ENCODE results near the gene ZNF446. TPM values are rescaled to one million over a fixed set of nuclear protein-coding genes. Genes with fewer than 3 reads are reported as not detected.

The ZNF446 gene
- total and polyA plus RNA-seq, 9 of the 15 experiments (the other 6 are each of a cell fraction or from before 2014, with no cell fraction given): 0.07 to 4.8 (median 1.2) TPM

DNA sequence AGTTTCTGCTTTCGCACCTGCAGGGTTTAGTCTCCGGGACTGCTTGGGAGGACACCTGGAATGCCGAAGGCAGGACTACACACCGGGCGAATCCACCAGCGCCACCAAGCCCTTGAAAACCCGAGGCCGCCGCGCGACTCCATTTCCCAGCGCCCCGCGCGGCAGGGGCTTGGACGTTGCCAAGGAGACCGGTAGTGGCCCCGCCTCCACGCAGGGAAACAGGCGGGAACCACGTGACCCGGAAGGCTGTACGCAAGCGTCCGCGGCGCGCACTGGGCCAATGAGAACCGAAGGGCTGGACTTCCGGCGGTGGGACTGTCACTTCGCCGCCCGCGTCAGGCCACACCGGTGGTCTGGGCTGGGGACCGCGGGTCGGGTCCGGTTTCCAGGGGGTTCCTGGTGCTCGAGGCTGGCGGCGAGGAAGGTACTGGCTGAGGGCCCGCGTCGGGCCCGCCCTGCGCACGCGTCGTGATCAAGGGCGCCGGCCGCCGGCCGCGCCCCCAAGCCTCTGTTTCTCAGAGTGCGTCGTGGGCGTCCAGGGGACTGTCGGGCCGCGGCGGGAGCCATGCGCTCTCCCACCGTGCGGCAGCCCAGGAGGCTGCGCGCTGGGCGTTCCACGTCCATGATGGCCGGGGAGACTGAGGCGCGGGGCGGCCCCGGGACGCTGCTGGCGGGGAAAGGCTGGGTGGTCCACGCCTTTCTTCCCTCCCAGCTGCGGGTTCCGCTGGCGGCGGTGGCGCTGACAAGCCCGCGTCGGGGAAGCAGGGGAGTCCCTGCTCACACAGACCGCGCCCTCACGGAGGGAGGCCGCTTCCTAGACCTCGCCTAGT, 9.2 kb upstream of the ZNF446 start, which contains the start of gene ZNF324 (continued):
- TF ChIP-seq, protein P1, sequence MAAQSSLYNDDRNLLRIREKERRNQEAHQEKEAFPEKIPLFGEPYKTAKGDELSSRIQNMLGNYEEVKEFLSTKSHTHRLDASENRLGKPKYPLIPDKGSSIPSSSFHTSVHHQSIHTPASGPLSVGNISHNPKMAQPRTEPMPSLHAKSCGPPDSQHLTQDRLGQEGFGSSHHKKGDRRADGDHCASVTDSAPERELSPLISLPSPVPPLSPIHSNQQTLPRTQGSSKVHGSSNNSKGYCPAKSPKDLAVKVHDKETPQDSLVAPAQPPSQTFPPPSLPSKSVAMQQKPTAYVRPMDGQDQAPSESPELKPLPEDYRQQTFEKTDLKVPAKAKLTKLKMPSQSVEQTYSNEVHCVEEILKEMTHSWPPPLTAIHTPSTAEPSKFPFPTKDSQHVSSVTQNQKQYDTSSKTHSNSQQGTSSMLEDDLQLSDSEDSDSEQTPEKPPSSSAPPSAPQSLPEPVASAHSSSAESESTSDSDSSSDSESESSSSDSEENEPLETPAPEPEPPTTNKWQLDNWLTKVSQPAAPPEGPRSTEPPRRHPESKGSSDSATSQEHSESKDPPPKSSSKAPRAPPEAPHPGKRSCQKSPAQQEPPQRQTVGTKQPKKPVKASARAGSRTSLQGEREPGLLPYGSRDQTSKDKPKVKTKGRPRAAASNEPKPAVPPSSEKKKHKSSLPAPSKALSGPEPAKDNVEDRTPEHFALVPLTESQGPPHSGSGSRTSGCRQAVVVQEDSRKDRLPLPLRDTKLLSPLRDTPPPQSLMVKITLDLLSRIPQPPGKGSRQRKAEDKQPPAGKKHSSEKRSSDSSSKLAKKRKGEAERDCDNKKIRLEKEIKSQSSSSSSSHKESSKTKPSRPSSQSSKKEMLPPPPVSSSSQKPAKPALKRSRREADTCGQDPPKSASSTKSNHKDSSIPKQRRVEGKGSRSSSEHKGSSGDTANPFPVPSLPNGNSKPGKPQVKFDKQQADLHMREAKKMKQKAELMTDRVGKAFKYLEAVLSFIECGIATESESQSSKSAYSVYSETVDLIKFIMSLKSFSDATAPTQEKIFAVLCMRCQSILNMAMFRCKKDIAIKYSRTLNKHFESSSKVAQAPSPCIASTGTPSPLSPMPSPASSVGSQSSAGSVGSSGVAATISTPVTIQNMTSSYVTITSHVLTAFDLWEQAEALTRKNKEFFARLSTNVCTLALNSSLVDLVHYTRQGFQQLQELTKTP (IDR thresholded peaks at IDR 0.05; ENCODE audit: low read depth in 1 of 2, partially characterized antibody in 2 of 2): peak in 1 of 2 experiments; percentile 70
- TF ChIP-seq KLF16 (IDR thresholded peaks at IDR 0.05): no peak
- TF ChIP-seq ESRRB (CRISPR knock-in tag; IDR thresholded peaks at IDR 0.05; ENCODE audit: borderline replicate concordance): no peak
- TF ChIP-seq TEAD1 (CRISPR knock-in tag; IDR thresholded peaks at IDR 0.05): peak in 1 of 2 experiments; percentile 33; a peak in 1 of 4 replicates
- no peak for TF ChIP-seq HMG20B (CRISPR knock-in tag; IDR thresholded peaks at IDR 0.05)
- TF ChIP-seq ZFP30 (CRISPR knock-in tag; IDR thresholded peaks at IDR 0.05; ENCODE audit: borderline replicate concordance): no peak
- TF ChIP-seq ZNF212 (CRISPR knock-in tag; IDR thresholded peaks at IDR 0.05): no peak
- TF ChIP-seq CEBPG (CRISPR knock-in tag; IDR thresholded peaks at IDR 0.05): no peak
- TF ChIP-seq CEBPG (tag; conservative IDR thresholded peaks at IDR 0.05 in 1 of 2, IDR thresholded peaks at IDR 0.05 in 1 of 2): no peak
- TF ChIP-seq, protein P2, sequence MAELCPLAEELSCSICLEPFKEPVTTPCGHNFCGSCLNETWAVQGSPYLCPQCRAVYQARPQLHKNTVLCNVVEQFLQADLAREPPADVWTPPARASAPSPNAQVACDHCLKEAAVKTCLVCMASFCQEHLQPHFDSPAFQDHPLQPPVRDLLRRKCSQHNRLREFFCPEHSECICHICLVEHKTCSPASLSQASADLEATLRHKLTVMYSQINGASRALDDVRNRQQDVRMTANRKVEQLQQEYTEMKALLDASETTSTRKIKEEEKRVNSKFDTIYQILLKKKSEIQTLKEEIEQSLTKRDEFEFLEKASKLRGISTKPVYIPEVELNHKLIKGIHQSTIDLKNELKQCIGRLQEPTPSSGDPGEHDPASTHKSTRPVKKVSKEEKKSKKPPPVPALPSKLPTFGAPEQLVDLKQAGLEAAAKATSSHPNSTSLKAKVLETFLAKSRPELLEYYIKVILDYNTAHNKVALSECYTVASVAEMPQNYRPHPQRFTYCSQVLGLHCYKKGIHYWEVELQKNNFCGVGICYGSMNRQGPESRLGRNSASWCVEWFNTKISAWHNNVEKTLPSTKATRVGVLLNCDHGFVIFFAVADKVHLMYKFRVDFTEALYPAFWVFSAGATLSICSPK (IDR thresholded peaks at IDR 0.05; ENCODE audit: borderline replicate concordance): no peak
- 0 out of 2 replicates have a peak, but pooled peaks have one; percentile 13 for TF ChIP-seq MBD2 (IDR thresholded peaks at IDR 0.05; ENCODE audit: borderline replicate concordance, low read depth)
- no peak for TF ChIP-seq CBX5 (IDR thresholded peaks at IDR 0.05; ENCODE audit: borderline replicate concordance, low read depth)
- TF ChIP-seq MTF1 (CRISPR knock-in tag; IDR thresholded peaks at IDR 0.05; ENCODE audit: borderline replicate concordance): no peak
- TF ChIP-seq, protein P3, sequence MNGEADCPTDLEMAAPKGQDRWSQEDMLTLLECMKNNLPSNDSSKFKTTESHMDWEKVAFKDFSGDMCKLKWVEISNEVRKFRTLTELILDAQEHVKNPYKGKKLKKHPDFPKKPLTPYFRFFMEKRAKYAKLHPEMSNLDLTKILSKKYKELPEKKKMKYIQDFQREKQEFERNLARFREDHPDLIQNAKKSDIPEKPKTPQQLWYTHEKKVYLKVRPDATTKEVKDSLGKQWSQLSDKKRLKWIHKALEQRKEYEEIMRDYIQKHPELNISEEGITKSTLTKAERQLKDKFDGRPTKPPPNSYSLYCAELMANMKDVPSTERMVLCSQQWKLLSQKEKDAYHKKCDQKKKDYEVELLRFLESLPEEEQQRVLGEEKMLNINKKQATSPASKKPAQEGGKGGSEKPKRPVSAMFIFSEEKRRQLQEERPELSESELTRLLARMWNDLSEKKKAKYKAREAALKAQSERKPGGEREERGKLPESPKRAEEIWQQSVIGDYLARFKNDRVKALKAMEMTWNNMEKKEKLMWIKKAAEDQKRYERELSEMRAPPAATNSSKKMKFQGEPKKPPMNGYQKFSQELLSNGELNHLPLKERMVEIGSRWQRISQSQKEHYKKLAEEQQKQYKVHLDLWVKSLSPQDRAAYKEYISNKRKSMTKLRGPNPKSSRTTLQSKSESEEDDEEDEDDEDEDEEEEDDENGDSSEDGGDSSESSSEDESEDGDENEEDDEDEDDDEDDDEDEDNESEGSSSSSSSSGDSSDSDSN (IDR thresholded peaks at IDR 0.05; ENCODE audit: borderline replicate concordance in 1 of 2, low read depth in 2 of 2, low read length in 2 of 2): 0 out of 4 replicates have a peak, but pooled peaks of 1 of the 2 experiments have one; percentile 31
- TF ChIP-seq TEAD4 (IDR thresholded peaks at IDR 0.05; ENCODE audit: low read length): no peak
- no peak for TF ChIP-seq TEAD4 (CRISPR knock-in tag; IDR thresholded peaks at IDR 0.05; ENCODE audit: borderline replicate concordance)
- peak; percentile 83 for TF ChIP-seq RBM22 (IDR thresholded peaks at IDR 0.05; ENCODE audit: low read depth, low read length, poor library complexity, severe bottlenecking)
- TF ChIP-seq POLR2AphosphoS2 (IDR thresholded peaks at IDR 0.05; ENCODE audit: low read length): peak; percentile 74; the same call in 1 of the 2 replicates
- no peak for TF ChIP-seq BRF1 (IDR thresholded peaks at IDR 0.05; ENCODE audit: borderline replicate concordance, extremely low read depth, insufficient read length)
